Stimulated activated naive CD8-positive, alpha-beta T cell treated with anti-CD3 and anti-CD28 coated beads, Interleukin-15, Interleukin-2, amounts not matched to agents 100 ng/mL and 50 ng/mL, for 24 hours (primary cell): ENCODE data around the gene AUTS2.

Experiments used
- H3K27ac Mint-ChIP-seq: one replicate; pipeline ENCODE4 v1.8.0; 2021; ENCODE audit warnings: mild to moderate bottlenecking, mixed read lengths
- H3K27me3 Mint-ChIP-seq: one replicate; pipeline ENCODE4 v1.8.0; 2021; ENCODE audit warnings: mixed read lengths
- H3K36me3 Mint-ChIP-seq: one replicate; pipeline ENCODE4 v1.8.0; 2021; ENCODE audit warnings: low read depth, mixed read lengths
- H3K4me1 Mint-ChIP-seq: one replicate; pipeline ENCODE4 v1.8.0; 2021; ENCODE audit warnings: low read depth, mixed read lengths
- H3K4me3 Mint-ChIP-seq: one replicate; pipeline ENCODE4 v1.8.0; 2021; ENCODE audit warnings: mild to moderate bottlenecking, mixed read lengths
- H3K9me3 Mint-ChIP-seq: one replicate; pipeline ENCODE4 v1.8.0; 2021; ENCODE audit warnings: mixed read lengths

Gene AUTS2

DNA sequence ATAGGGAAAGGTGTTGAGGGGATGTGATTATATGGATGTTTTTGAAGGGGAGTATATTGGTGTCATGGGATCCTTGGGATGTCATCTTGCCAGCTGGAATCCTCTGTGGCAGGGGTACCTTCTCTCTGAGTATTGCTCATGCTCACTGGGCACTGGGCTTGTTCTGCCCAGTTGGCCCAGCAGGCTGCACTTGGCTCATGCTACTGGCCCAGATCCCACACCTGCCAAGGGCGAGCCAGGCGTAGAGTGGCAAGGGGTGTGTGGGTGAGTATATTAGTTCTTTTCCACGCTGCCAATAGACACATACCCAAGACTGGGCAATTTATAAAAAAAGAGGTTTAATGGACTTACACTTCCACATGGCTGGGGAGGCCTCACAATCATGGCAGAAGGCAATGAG, 311.9 kb downstream of the AUTS2 start:
- peaks cover 12% of the 10 kb centered on the region for H3K4me1 Mint-ChIP-seq
- no peaks in the 10 kb centered on the region for H3K9me3 Mint-ChIP-seq
- no peaks in the 10 kb centered on the region for H3K36me3 Mint-ChIP-seq
- no peak overlapping the region for H3K27ac Mint-ChIP-seq
- H3K27me3 Mint-ChIP-seq = no peaks in the 10 kb centered on the region
- H3K4me3 Mint-ChIP-seq = no peak overlapping the region

DNA sequence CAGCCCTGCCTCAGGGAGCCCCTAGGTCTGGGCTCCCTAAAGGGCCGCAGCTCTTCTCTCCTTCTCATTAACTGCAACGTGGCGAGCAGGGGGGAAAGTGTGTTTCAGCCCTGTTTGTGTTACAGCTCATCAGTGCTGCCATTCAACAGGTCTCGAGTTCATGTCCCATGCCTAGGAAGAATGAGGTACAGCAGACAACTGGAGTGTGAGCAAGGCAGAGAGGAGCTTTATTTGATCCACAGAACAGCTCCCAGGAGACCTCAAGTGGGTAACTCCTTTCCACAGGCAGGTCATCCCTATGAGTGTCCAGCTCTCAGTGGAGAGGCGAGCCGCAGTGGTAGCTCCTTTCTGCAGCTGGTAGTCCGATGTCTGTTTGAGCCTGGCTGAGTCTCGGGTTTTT, 313.1 kb downstream of the AUTS2 start:
- H3K9me3 Mint-ChIP-seq = no peaks in the 10 kb centered on the region
- no peak overlapping the region for H3K27ac Mint-ChIP-seq
- H3K4me3 Mint-ChIP-seq = no peak overlapping the region
- H3K4me1 Mint-ChIP-seq = peaks cover 9% of the 10 kb centered on the region
- no peaks in the 10 kb centered on the region for H3K27me3 Mint-ChIP-seq
- H3K36me3 Mint-ChIP-seq = no peaks in the 10 kb centered on the region

DNA sequence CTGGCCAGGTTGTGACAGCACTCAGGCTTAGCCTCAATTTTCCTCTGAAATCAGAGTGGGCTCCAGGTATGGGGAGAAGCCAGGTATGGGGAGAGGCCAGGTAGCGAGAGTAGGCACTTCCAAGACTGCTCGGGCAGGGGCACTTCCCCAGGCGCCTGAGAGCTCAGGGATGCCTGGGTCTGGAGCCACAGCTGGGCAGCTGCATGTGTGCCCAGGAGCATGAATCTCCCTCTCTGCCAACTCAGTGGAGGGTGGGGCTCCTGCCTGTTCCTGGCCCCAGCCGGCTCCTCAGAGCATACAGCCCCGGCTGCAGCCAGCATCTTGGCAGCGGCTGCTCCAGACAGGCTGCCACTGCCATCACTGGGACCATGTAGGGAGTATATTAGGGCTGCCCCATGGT, 313.9 kb downstream of the AUTS2 start:
- H3K4me3 Mint-ChIP-seq = no peak overlapping the region
- H3K27ac Mint-ChIP-seq = no peak overlapping the region
- H3K9me3 Mint-ChIP-seq = no peaks in the 10 kb centered on the region

DNA sequence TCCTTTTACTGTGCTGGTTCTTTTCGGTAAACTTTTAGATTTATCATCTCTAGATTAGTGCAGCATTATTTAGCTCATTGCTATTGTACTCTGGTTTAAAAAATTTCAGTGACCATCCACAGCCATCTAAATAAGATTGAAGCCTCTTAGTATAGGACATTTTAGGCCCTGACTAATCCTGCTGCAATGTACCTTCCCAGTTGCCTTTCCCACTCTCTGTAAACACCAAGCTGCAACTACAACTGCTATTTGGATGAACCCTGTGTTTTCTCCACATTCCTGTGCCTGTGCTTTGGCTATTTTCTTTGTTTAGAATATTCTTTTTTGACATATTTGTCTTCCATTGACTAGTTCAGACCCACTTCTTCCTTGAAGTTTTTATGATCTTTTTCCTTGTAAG, 314.6 kb downstream of the AUTS2 start:
- no peaks in the 10 kb centered on the region for H3K36me3 Mint-ChIP-seq
- H3K27me3 Mint-ChIP-seq = no peaks in the 10 kb centered on the region
- H3K4me1 Mint-ChIP-seq = peaks cover 3% of the 10 kb centered on the region
- H3K27ac Mint-ChIP-seq = no peak overlapping the region
- H3K4me3 Mint-ChIP-seq = no peak overlapping the region
- H3K9me3 Mint-ChIP-seq = no peaks in the 10 kb centered on the region

More for the DNA sequence above, 313.9 kb downstream of the AUTS2 start:
- Mint-ChIP-seq H3K27me3 (no peaks in the 10 kb centered on the region), H3K4me1 (peaks cover 3% of the 10 kb centered on the region), H3K36me3 (no peaks in the 10 kb centered on the region)

DNA sequence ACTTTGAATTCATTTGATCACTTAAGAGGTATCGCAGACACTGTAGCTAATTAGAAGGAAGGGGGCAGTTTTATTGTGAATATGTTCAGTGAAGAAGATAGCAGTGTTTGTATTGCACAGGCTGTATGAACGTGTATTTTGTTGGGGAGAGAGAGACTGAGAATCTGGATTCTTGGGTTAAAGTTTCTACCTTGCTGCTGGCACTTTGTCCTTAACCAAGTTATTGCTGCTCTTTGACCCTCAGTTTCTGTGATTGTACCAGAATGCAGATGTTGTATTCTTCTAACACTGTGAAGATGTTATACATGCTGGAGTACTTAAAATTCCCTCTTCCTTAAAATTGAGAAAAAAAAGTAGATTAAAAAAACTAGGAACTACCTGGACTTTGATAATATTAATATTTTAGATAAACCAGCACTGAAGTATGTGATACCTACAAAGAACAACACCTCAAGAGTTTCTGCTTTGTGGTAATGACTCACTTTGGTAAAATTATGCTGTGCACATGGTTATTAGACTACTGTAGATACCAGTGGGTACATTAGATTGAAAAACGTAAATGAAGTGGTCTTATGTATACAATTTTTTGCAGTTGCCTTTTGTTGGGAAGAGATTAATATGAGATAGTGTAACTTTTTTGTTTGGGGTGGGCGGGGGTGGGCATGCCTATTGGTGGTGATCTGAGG, 321.3 kb downstream of the AUTS2 start:
- Mint-ChIP-seq H3K4me3 (no peak overlapping the region), H3K4me1 (no peaks in the 10 kb centered on the region), H3K9me3 (no peaks in the 10 kb centered on the region), H3K27ac (no peak overlapping the region), H3K36me3 (no peaks in the 10 kb centered on the region), H3K27me3 (no peaks in the 10 kb centered on the region)

DNA sequence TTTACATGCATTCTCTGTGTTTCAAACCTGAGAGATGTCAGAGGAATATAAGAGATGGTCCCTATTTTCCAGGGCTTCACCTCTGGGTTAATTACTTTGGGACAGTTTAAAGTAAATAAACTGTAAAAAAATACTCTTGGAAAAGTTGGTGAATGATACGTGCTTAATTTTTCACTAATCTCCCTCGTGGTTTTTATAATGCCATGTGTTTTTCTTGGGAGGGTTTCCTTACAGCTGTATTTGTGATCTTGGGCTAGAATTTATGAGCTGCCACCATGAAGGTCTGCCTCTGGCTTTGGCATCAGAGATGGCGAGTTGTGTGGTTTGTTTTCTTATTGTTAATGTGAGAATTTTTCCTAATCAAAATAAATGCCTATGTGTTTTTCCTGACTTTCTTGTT, 322.5 kb downstream of the AUTS2 start:
- Mint-ChIP-seq H3K4me1 (no peaks in the 10 kb centered on the region), H3K27ac (no peak overlapping the region)

DNA sequence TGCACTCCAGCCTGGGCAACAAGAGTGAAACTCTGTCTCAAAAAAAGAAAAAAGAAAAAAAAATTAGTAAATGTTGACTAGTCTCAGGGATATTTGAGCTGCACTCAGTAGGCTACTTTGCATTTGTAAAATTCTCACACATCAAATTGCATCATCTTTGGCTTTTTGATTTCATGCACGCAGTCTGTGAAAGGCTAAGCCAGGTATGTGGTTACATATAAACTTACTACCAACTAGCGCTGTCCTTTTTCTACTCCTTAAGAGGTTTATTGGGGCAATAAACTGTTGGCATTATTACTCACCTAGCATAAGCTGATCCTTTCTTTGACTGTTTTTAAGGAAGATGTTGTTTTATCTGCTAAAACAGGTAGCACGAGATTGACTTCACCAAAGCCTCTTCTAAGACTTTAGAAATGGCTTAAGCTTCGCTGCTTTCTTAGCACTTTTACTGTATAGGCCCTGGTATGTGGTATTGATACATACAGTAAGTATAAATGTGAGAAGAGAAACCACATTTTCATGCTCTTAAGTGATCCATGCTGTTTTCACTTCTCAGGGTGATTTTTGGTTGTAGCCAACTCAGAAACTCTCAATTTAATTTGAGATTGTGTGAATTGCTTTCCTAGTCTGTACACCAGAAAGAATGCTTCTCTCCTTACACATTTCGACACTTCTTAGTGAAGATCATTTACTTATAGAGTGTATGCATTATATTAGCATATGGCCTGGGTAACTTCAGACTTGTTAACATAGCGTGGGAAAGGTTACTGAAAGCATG, 323.9 kb downstream of the AUTS2 start:
- no peaks in the 10 kb centered on the region for H3K9me3 Mint-ChIP-seq
- no peak overlapping the region for H3K27ac Mint-ChIP-seq
- H3K4me3 Mint-ChIP-seq = no peak overlapping the region

More for the DNA sequence above, 322.5 kb downstream of the AUTS2 start:
- H3K4me3 Mint-ChIP-seq = no peak overlapping the region
- no peaks in the 10 kb centered on the region for H3K9me3 Mint-ChIP-seq
- no peaks in the 10 kb centered on the region for H3K36me3 Mint-ChIP-seq
- no peaks in the 10 kb centered on the region for H3K27me3 Mint-ChIP-seq

DNA sequence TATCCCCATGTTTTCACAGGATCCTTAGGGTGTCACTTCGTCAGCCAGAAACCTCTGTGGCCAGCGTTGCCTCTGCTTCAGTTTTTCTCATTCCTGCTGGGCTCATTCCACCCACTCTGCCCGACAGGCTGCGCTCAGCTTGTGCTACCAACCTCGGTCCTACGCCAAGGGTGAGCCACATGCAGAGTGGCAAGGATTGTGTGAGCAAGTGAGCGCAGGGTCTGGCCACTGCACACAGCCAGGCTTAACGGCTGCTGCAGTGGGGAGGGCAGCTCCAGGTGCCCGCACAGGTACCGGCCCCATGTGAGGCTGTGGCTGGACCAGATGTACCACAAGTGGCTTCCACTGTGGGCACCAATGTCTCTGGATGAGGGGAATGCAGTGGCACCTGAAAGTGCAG, 329.2 kb downstream of the AUTS2 start:
- no peak overlapping the region for H3K4me3 Mint-ChIP-seq
- no peaks in the 10 kb centered on the region for H3K27me3 Mint-ChIP-seq
- H3K27ac Mint-ChIP-seq = no peak overlapping the region
- H3K9me3 Mint-ChIP-seq = no peaks in the 10 kb centered on the region
- H3K4me1 Mint-ChIP-seq = no peaks in the 10 kb centered on the region
- H3K36me3 Mint-ChIP-seq = no peaks in the 10 kb centered on the region

More for the DNA sequence above, 323.9 kb downstream of the AUTS2 start:
- H3K36me3 Mint-ChIP-seq = no peaks in the 10 kb centered on the region
- no peaks in the 10 kb centered on the region for H3K27me3 Mint-ChIP-seq
- no peaks in the 10 kb centered on the region for H3K4me1 Mint-ChIP-seq

DNA sequence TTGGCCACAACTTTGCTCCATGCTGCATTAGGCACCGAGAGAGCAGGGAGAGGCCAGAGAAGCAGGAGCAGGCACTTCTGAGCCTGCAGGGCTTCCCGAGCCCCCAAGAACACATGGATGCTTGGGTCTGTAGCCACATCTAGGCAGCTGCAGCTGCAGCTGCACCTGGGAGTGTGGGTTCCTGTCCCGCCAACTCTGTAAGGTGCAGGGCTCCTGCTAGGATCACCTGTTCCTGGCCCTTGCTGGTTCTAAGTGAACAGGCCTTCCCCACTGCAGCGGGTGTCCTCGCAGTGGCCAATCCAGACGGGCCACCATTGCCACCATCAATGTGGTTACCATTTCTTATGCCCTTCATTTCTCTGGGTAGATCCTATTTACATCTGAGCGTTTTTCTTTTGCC, 330.3 kb downstream of the AUTS2 start:
- Mint-ChIP-seq H3K4me1 (no peaks in the 10 kb centered on the region), H3K36me3 (no peaks in the 10 kb centered on the region), H3K9me3 (no peaks in the 10 kb centered on the region), H3K27ac (no peak overlapping the region), H3K4me3 (no peak overlapping the region), H3K27me3 (no peaks in the 10 kb centered on the region)

DNA sequence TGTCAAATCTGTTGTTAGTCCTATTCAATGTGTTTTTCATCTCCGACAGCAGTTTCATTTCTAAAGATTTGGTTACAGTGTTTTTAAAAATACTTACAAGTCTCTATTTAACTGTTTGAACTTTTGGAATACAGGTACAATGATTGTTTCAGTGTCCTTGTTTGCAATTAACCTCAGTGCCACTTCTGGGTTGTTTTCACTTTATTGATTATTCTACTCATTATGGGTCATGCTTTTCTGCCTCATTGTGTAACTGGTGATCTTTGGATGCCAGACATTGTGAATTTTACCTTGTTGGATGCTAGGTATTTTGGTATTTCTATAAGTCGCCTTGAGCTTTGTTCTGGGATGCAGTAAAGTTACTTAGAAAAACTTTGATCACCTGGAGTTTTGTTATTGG, 331.3 kb downstream of the AUTS2 start:
- Mint-ChIP-seq H3K27me3 (no peaks in the 10 kb centered on the region), H3K36me3 (no peaks in the 10 kb centered on the region), H3K4me3 (no peak overlapping the region), H3K27ac (no peak overlapping the region), H3K4me1 (no peaks in the 10 kb centered on the region), H3K9me3 (no peaks in the 10 kb centered on the region)

DNA sequence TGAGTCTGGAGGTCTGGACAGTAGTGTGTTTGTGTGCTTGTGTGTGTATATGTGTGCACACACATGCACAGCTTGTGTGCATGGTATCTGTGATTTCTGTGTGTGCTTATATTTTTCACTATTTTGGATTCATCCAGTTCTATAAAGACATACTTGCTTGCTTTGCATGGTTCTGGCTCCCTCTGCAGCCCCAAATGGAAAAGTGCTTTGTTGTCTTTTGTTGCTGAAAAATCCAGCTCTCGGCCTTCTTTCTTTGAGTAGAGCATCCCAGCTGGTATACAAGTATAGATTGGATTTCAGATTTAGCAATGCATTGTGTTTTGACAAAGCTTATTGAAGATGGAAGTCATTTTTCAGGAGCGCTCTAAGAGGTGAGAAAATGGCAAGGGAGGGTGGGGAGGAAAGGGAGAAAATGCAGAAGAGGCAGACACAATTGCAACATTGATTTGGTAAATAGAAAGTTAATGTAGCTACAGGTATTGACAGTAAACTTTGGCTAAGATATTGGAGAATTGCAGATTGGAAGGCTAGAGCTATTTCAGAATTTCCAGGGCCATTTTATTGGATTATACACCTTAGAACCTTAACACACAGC, 333.9 kb downstream of the AUTS2 start:
- H3K27ac Mint-ChIP-seq = no peak overlapping the region

DNA sequence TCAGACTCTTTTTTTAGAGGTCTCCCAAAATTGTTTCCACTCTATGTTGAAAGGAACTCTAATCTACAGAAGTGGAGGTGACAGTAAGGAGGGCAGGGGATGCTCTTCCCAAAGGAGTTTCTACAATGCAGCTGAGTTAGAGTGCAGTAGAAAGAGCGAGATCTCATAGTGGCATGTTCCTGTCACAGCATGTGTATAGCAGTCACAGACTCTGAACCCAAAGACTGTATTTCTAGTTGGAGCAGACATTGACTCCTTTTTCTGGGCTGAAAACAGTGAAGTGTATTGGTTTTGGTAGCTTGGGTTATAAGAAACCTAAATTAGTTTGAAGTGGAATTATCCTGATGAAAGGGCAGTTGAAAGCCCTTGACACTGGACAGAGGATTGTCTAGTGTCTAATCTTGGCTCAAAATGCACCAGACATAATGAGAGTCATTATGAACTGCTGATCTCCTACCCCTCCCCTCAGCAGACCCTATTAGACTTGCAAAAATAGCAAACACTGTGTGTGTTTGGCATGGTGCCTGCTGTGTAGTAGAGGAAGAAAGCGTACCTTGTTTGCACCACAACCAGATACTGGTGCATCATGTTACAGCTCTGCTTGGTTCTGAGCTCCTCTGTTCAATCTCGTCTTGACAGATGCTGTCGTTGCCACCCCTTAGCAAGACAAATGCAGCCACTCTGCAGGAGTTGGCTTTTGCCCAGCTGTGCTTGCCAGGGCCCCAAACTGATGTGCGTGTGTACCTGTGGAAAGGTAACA, 336.0 kb downstream of the AUTS2 start:
- Mint-ChIP-seq H3K36me3 (no peaks in the 10 kb centered on the region), H3K27ac (no peak overlapping the region), H3K4me3 (no peak overlapping the region), H3K4me1 (no peaks in the 10 kb centered on the region), H3K27me3 (no peaks in the 10 kb centered on the region), H3K9me3 (no peaks in the 10 kb centered on the region)

More for the DNA sequence above, 333.9 kb downstream of the AUTS2 start:
- H3K9me3 Mint-ChIP-seq = no peaks in the 10 kb centered on the region
- H3K4me1 Mint-ChIP-seq = no peaks in the 10 kb centered on the region
- H3K4me3 Mint-ChIP-seq = no peak overlapping the region
- H3K27me3 Mint-ChIP-seq = no peaks in the 10 kb centered on the region
- no peaks in the 10 kb centered on the region for H3K36me3 Mint-ChIP-seq

DNA sequence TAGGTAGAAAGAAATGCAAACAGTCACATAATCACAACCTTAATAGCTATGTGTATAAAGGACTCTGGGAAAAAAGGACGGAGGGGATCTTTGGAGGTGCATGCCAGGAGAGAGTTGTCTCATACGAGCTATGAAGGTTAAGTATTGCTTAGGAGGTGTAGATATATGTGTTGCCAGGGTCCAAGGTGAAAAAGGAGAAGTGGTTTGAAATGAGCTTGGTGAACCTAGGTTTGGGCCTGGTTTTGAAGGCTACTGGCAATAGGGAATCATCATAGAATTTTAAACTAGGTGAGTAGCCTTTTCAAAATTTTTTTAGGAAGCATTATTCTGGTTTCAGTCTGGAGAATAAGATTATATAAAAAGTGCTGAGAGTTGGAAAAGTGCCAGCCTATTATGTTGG, 336.8 kb downstream of the AUTS2 start:
- no peaks in the 10 kb centered on the region for H3K27me3 Mint-ChIP-seq
- H3K27ac Mint-ChIP-seq = no peak overlapping the region
- no peaks in the 10 kb centered on the region for H3K9me3 Mint-ChIP-seq

DNA sequence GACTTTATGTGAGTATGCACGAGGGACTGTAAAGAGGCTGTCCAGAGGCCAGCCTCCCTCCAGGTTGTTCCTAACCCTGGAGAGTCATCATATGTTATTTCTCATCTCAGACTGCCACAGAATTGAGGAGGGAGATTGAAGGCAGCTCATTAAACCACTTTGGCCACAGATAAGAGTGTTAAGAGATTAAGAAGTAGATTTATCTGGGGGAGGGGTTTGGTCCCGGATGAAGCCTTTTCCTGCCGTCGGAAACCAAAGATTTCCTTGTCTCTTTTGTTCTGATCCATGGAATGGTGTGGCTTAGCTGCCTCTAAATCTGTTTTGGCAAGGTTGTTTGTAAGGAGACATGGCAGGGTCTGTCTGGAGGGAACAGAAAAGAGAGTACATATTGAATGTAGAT, 338.8 kb downstream of the AUTS2 start:
- Mint-ChIP-seq H3K27ac (no peak overlapping the region), H3K9me3 (no peaks in the 10 kb centered on the region), H3K4me3 (no peak overlapping the region), H3K36me3 (no peaks in the 10 kb centered on the region), H3K27me3 (no peaks in the 10 kb centered on the region), H3K4me1 (peaks cover 8% of the 10 kb centered on the region)

More for the DNA sequence above, 336.8 kb downstream of the AUTS2 start:
- no peak overlapping the region for H3K4me3 Mint-ChIP-seq
- H3K4me1 Mint-ChIP-seq = no peaks in the 10 kb centered on the region
- H3K36me3 Mint-ChIP-seq = no peaks in the 10 kb centered on the region

DNA sequence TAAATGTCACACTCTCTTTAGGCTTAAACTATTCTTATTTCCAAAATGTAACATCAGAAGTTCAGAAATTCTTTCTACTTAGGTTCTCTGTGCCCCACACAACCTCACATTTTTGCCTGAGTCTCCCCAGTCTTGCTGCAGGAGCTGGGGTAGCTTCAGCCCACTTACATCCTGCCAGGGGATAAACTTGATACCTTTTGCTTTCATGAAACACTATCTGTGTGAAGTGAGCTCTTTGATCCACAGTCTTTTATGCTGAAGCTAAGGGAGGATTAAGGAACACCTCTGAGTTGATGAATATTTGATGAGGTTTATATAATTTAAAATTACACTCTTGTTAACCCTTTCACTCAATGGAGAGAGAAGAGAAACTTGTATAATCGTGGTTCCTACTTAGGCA, 341.0 kb downstream of the AUTS2 start:
- peaks cover 8% of the 10 kb centered on the region for H3K4me1 Mint-ChIP-seq
- H3K36me3 Mint-ChIP-seq = no peaks in the 10 kb centered on the region
- H3K27ac Mint-ChIP-seq = no peak overlapping the region
- no peak overlapping the region for H3K4me3 Mint-ChIP-seq
- H3K27me3 Mint-ChIP-seq = no peaks in the 10 kb centered on the region
- no peaks in the 10 kb centered on the region for H3K9me3 Mint-ChIP-seq
